Measurements from ENCODE around the gene SLBP.
"Not testable (repeated sequence)": the region's sequence is repeated elsewhere in the genome, so short reads cannot be mapped to it uniquely, and the experiment has no call there.

The SLBP gene

DNA sequence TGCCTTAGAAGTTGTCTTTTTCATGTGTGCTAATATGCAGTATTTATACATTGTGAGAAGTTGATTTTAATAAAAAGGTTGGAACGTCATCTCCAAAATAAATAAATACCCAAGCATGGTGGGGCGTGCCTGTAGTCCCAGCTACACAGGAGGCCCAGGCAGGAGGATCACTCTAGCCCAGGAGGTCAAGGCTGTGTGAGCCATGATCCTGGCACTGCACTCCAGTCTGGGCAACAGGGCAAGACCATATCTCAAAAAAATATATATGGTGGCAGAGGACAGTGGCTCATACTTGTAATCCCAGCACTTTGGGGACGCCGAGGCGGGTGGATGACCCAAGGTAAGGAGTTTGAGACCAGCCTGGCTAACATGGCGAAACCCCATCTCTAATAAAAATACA lies 6.4 kb downstream of the SLBP start:
- no peak for DNase-seq

DNA sequence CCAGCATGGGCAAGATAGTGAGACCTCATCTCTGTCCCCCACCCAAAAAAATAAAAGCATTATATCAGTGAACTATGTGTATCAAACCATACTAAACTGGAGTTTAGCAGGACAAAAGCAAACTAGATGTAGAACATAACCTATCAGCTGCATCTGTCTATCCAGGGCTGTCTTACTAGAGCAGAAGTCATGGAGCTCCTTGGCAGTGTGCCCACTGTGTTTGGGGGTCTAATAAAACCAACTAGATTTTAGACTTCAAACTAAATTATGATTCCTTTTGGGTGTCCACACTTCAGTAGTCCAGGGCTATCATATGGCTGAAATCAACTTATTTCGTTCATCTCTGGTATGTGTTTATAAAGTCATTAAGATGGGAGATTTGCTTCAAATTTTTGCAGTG lies 8.3 kb downstream of the SLBP start:
- no peak for DNase-seq

DNA sequence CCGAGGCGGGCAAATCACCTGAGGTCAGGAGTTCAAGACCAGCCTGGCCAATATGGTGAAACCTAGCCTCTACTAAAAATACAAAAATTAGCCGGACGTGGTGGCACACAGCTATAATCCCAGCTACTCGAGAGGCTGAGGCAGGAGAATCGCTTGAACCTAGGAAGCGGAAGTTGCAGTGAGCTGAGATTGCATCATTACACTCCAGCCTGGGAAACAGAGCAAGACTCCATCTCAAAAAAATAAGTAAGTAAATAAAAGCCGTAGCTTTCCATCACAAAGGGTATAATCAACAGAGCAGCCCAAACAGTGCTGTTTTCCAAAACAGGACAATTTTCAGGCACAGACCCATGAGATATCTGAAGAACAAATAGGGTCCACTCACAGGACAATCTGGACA lies 10.4 kb downstream of the SLBP start:
- not testable (repeated sequence) for DNase-seq

DNA sequence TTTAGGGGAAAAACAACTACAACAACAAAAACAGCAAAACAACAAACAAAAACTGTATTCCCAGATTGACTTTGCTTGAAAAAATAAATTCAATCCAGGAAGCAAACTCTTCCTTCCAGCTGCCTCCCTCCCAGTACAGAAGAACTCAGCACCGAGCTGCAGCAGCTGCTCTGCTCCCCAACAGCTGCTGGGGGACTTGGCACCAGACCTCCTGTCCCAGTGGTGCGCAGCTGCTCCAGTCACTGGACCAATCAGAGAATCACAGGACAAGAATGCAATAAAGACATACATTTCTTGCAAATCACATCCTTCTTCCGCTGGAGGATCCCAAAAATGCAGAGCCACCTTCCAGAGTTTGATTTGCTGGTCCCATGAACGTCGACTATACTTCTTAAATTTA lies 16.2 kb downstream of the SLBP start:
- no peak for DNase-seq

DNA sequence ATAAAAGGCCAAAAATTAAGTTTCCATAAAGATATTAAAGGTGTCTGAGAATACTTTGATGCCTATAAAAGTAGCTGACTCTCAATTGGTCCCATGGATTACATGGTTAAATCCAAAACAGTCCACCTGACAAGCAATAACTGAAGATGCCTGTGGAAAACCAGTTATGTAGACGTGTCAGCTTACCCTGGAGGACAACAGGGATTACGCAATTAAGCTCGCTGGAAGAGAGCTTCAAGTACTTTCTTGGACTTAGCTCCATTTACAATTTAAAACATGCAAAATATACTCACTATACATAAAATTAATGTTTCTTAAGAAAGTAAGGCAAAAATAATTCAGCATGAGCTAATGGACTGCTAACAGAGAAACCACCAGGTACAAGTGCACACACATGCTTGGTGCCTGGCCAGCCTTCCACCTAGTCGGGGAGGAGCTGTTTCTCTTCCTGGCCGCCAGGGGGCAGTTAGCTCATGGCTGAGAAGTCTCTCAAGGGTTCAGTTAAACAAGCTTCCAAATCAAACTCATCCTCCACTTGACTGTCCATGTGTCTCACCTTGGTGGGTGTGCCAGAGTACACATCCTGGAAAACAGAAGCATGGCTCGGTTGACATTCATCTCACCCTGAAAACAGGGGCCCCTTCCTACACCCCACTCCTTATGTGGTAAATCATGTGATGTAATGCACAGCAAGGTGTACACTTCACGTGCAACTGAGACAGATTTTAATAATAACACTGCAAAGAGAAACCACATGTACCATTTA lies 18.8 kb downstream of the SLBP start:
- peak; percentile 72 for DNase-seq

DNA sequence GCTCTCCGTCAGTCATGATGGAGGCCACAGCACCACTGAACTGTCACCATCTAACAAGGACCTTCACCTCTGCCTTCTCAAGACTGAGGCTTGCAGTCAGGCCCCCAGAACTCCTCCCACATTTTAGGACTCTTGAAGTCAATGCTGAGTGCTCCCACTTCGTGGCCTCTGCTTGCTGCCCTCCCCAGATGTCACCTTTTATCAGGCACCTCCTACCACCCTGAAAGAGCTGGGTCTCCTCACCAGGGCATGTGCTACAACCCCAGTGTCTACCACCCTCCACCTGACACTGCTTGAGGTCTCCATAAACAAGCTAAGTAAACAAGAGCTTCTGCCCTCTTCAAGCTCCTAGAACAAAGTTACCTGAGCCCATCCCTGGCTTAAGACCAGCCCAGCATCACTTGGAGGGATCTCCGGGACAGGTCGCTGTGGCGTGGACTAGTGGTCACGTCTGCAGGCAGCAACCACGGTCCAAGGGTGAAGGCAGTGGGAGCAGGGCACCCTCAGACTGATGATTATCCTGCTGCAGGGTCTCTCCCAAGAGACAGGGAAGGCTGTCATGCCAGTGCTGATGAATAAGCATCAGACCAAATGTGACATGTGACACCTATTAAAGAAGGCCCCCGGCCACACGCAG lies 20.3 kb downstream of the SLBP start:
- DNase-seq: no peak

DNA sequence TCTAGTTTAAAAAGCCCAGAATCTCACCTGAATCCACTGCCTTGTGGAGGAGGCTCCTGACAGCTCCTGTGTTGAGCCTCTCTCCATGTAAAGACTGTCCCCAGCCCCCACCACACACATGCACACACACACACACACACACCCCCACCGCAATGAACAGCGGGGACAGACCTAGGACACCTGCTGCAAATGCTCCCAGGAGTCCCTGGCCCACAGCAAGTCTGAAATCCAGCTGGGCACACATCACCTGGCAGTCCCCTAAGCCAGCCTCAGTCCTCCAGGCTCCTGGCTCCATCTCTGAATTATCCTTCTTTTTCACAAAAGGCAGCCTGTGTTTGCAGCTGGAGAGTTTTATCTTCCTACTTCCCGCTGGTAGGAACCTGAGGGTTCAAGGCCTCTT lies 21.4 kb downstream of the SLBP start:
- no peak for DNase-seq

DNA sequence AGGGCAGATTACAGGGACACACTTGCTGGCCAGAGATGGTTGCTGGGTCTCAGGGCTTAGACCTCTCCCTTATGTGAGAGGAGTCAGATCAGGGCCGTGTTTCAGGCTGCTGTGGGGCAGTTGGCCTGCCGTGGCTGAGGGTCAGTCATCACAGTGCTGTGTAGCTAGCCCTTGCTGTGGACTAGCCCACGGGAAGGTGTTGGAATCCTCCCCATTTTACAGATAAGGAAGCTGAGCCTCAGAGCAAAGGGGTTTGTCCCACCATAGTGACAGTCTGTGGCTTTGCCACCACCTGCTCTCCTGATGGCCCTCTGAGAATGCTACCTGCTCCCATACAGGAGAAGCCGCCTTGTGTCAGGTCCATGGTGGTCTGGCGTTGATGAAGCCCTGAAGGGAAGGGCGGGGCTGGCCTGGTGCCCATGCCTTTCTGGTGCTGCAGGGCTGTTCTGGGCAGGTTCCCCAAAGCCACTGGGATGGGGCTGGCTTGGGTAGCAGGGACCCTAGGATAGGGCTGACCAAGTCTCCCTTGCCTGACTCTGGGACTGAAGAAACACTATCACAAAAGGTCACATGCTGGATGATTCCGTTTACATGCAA lies 25.6 kb downstream of the SLBP start:
- no peak for DNase-seq

DNA sequence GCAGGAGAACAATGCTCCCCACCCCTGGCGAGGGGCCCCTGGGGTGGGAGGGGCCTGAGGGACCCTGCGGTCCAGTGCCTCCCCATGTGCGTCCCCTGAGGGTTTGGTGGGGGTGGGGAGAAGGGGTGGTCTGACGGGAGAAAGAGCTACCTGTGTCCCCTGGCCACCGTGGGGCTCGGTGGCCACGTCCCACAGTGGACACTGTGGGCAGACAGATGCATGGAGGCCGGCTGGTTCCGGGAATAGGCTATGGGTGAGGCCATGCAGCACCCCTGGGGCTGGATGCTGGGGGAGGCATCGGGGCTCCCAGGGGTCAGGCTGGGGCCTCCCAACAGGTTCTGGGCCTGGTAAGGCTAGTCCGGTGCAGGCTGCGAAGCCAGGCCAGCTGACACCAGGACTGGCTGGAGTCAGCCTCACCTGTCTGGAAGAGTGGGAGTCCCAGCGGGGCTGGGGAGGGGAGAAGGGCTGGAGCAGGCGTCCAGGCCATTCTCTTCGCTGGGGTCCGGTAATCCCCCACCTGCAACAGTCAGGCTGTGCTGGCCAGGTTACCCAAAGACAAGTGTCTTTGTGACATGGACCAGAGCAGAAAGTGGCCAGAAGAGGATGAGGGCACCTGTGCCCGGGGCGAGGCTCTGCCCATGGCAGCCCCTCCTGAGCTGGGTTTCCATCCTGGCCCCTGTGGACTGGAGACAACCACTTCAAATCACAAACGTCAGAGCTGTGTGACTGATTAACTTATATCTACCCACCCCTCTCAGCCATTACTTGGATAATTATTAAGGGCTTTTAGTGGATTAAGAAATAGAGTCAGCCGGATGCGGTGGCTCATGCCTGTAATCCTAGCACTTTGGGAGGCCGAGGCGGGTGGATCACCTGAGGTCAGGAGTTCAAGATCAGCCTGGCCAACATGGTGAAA lies 26.6 kb downstream of the SLBP start:
- DNase-seq: no peak

DNA sequence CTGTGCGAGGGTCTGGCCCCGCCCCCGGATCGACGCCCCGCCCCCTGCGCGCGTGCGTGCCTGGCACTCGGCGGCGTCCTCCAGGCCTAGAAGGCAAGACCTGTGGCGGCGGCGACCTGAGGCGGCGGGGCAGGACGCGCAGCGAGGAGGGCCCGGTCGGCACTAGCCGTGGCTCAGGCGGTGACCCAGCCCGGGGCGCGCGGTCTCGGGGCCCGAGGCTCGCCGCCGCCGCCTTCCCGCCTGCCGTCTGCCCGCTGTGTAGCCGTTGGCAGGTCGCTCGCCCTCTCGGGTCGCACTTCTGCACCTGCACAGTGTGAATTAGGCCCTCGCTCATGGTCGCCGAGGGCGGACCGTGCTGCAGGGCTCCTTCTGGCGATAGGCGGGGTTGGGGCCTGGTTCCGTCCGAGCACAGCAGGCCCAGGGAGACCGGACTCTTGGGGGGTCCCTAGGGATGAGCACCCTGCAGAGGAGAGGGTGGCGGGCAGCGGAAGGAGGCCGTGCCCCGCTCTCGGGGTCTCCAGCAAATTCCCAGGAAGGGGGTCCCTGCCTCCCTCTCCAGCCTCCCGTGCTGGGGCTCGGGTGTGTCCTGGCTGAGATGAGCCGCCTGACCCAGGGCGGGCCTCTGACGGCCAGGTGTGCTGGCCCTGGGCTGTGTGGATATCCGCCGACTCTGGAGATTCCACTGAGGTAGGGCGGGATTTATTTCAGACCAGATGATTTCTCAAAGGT lies 27.4 kb downstream of the SLBP start:
- DNase-seq: no peak

DNA sequence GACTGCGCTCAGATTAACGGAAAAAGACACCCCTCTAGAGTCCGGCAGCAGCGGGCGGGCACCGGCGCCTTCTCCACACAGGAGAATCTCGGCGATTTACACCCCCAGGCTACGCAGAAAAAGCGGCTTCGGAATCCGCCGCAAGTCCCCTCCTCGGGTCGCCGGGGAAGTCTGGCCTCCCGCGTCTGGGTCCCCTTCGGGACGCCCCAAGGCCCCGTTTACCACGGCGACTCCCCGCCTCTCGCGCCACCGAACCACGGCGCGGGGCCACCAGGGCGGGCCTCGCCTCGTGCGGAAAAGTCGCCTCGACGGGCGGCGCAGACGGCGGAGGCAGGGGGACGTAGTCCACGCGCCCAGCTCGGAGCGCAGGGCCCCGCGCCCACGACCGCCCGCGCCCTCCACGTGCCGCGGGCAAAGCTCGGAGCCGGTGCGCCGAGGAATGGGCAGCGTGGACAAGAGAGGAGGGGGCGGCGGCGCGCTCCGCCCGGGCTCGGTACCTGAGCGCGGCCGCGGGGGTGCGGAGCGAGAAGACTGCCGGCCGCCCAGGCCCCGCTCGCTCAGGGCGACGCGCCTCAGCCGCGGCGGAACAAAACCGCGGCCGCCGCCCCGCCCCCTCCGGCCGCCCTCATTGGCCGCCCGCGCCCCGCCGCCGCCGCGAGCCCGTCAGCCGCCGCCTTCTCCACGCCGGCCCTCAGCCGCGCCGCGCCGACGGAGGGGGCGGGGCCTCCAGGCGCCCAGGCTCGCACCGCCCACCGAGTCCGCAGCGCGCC lies 28.2 kb downstream of the SLBP start, which contains the start of gene FAM53A:
Gene FAM53A (minus strand): TSS at position 578 of the 770 bp plus-strand sequence. CDS start 15,572 bp downstream, outside the sequence.
- DNase-seq: peak; percentile 92

DNA sequence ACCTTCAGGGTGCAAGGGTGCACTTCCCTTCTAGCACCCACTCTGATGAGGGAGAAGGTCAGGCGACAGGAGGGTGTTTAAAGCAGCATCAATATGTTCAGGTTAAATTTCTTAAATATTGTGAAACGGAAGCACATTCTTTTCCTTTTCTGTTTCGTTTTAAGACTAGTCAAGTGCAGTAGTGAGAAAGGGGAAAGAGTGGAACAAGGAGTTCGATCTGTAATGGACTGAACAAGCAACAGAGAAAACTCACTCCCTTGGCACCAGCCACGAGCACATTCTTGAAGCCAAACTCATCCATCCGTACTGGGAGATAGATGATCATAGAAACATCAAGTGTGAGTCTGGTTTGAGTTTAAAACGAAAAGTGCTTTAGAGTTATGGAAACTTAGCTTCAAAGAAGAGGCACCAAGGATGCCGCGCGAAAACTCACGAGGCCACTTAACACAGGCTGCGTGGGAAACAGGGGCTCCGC lies 28.8 kb downstream of the SLBP start:
- no peak for DNase-seq

DNA sequence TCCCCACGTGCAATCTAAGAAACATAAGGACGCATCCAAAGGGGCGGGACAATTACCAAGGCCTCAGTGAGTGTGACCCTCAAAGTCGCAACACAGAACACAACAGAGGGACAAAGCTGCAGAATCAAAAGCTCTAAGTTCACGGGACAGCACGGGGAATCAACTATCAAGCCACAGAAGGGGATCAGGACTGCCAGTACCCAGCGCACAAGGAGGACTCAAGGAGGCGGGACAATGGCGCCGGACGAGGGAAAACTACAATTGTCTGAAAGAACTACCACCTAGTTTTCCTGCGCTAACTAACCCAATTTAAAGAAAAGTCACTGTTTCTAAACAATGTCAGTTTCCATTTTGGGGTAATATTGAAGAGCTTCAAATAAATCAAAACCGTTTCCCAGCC lies 29.3 kb downstream of the SLBP start:
- DNase-seq: no peak

DNA sequence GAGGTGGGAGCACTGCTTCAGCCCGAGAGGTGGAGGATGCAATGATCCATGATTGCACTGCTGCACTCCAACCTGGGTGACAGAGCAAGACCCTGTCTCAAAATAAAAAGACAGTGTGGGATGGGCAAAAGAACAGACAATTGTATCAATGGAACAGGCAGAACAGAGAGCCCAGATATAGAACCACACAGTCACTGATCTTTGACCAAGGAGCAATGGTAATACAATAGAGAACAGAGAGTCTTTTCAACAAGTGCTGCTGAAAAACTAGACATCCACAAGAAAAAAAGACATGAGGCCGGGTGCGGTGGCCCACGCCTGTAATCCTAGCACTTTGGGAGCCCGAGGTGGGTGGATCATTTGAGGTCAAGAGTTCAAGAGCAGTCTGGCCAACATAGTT lies 33.9 kb downstream of the SLBP start:
- no peak for DNase-seq

DNA sequence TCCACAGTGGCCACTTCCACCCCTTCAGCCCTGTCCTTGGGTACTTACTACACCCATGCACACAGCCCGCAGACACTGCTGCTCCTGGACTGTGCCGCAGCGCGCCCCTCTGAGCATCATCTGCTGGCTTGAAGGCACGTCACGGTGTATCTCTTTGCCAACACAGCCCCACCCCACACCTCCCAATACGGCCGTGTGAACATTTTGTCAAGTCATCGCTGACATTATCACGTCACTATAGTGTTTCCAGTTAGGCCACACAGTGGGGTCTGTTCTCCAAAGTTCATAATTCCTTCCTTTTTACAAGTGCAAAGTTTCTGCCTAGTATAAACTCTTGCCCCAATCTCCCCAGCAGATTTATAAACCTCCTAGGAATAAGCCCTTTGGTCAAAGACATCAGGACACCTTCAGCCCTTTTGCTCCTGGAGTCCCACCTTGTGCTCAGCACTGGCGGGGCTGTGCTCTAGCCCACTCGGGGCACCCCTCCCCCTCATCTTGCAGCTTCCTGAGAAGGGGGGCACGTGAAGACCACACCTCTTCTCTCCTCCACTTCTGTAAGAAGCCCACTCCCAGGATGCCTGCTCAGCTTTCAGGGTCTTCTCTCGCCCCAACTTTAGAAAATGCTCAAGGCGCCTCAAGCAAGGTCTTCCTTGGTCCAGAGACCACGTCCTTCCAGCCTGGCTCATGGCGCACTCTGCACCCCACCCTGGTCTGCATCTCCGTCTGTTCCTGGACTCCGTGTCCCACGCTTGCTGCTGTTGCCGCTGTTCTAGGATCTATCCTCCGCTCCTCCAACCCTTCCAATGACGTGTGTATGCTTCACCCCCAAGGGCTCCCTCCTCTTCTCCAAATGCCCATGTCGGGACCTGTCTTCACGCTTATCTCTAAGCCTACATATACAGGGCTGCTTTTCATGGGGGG lies 35.3 kb downstream of the SLBP start:
- no peak for DNase-seq

DNA sequence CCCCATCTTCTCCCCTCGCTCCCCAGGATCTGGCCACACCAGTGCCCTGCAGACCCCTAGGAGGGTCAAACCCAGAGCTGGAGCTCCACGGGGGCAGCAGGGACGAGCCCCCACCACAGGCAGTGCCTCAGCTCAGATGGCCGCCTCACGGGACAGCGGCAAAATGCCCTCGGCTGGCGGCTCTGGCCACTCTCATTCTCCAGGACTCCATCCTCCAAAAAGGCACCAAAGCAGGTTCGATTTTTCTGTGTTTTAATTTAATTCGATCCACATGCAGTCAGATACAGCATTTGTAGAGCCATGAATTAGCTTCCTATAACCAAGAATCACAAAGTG lies 36.3 kb downstream of the SLBP start:
- DNase-seq: no peak

DNA sequence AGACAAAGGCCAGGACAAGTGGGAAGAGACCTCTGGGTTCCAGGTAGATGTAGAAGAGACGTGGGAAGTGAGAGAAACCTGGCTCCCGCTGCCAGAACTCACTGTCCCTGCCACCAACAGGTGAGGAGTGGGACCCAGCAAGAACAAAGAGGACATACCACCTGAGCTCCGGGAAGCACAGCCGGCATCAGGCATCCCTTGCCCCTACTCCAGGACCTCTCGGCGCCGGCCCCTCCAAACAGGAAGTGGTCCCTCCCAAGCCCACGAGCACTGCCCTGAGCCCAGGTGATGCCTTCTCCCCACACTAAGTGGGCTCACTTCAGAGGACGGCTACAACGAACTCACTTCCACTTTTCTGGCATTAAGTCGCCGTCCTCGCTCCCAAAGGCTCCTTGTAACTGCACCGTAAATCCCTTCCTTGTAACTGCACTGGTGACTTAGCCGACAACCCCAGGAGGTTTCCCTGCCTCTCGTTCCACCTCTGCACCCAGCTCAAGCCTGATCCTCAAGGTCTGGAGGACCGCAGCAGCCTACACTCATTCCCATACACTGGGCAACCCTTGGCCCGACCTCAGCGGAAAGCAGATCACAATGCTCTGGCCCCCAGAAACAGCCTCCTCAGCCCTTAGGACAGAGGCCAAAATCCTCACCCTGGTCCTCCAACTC lies 36.9 kb downstream of the SLBP start:
- DNase-seq: no peak

DNA sequence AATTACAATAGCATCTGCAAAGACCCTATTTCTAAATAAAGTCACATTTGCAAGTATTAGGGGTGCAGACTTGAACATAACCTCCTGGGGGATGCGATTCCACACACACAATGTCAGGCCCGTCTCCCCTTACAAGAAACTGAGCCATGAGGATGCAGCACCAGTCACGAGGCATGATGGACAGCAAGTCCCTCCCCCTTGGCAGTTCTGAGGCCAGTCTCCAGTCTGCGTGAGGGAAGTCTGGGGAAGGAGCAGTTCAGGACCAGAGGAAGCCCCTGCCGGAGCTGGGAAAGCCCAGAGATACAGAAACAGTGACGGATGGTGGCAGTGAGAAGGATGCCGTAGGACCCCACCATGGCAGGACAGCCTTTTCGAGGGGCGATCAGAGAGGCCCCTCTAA lies 37.4 kb downstream of the SLBP start:
- DNase-seq: no peak

DNA sequence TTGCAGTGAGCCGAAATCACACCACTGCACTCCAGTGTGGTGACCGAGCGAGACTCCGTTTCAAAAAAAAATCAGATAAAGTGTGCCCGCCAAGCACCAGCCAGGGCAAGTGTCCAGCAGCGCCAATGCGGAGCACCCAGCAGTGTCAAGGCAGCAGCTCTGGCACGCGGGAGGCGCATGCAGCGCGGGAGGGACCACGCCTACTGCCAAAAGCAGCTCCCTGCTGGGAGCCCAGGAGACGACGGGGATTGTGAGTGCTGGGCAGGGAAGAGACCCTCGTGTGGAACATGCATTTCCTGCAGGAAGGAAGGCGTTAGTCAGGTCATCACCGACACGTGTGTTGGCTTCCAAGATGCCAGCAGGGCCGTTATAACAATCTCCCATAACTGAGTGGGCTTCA lies 38.4 kb downstream of the SLBP start:
- DNase-seq: no peak

DNA sequence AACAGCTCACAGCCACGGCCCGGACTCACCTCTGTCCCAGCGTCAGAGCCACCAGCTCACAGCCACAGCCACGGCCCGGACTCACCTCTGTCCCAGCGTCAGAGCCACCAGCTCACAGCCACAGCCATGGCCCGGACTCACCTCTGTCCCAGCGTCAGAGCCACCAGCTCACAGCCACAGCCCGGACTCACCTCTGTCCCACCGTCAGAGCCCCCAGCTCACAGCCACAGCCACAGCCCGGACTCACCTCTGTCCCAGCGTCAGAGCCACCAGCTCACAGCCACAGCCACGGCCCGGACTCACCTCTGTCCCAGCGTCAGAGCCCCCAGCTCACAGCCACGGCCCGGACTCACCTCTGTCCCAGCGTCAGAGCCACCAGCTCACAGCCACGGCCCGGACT lies 41.1 kb downstream of the SLBP start:
- not testable (repeated sequence) for DNase-seq

Data from stimulated activated CD4-positive, alpha-beta T cell treated with anti-CD3 and anti-CD28 coated beads, Interleukin-1b, Interleukin-23, amount 100 ng/mL, for 48 hours (primary cell).